H1 (cell line): ENCODE results near the gene AOPEP. TPM values are rescaled to one million over a fixed set of nuclear protein-coding genes. Genes with fewer than 3 reads are reported as not detected.

Experiments
- CTCF ChIA-PET: fragments of 300-600 bp; sonication (Branson Sonifier 250); formaldehyde crosslinking; loops from one replicate; lab custom pipeline; 2021; ENCODE audit not compliant: partially characterized antibody; lab: Charles Lee
- POLR2A ChIA-PET: fragments of 300-600 bp; sonication (Branson Sonifier 250); formaldehyde crosslinking; loops from one replicate; lab custom pipeline; 2021; ENCODE audit warnings: inconsistent platforms; ENCODE audit not compliant: partially characterized antibody; lab: Charles Lee
- DNase-seq, 2 experiments: peaks; one replicate each; pipeline versions ENCODE4 v3.0.0 to v3.0.0-alpha.2; 2010 to 2022; ENCODE audit warnings: low spot score in 2 of 2, low read depth in 1 of 2, mixed read lengths in 1 of 2
- FAIRE-seq: peaks from 2 replicates; lab custom pipeline; 2011; peaks lifted over from hg19 to GRCh38; lab: Jason Lieb, UNC
- H2AFZ ChIP-seq: 2 replicates; pipeline ENCODE4 v1.8.1; 2012; ENCODE audit warnings: low read length, inconsistent platforms
- H2AK5ac ChIP-seq: 2 replicates; pipeline ENCODE4 v1.6.1; 2013; ENCODE audit warnings: low read depth, low read length
- H2BK120ac ChIP-seq: replicated peaks from 2 replicates; pipeline ENCODE3; 2013; ENCODE audit warnings: low read depth, low read length, inconsistent platforms
- H2BK12ac ChIP-seq: 2 replicates; pipeline ENCODE4 v1.6.1; 2013; ENCODE audit warnings: low read depth, low read length
- H2BK15ac ChIP-seq: 2 replicates; pipeline ENCODE4 v1.6.1; 2013; ENCODE audit warnings: low read length
- H2BK20ac ChIP-seq: 2 replicates; pipeline ENCODE4 v1.6.1; 2013; ENCODE audit warnings: low read length
- H2BK5ac ChIP-seq: 2 replicates; pipeline ENCODE4 v1.6.1; 2013; ENCODE audit warnings: low read depth, low read length
- H3K14ac ChIP-seq: 2 replicates; pipeline ENCODE4 v1.6.1; 2013; ENCODE audit warnings: inconsistent platforms; ENCODE audit not compliant: insufficient read length
- H3K18ac ChIP-seq: 2 replicates; pipeline ENCODE4 v1.6.1; 2013; ENCODE audit warnings: low read length; ENCODE audit errors: extremely low read depth
- H3K23ac ChIP-seq: 2 replicates; pipeline ENCODE4 v1.6.1; 2013; ENCODE audit warnings: inconsistent platforms; ENCODE audit not compliant: insufficient read length
- H3K23me2 ChIP-seq: 2 replicates; pipeline ENCODE4 v1.6.1; 2013; ENCODE audit warnings: low read depth, low read length
- H3K27ac ChIP-seq: 2 replicates; pipeline ENCODE4 v1.6.1; 2011; ENCODE audit warnings: low read depth, low read length, inconsistent platforms
- H3K27me3 ChIP-seq, 4 experiments: replicated peaks in 1 of 4; 1 replicate in 1 of 4; 2 replicates in 3 of 4; pipeline versions ENCODE4 v1.6.1 to v1.8.1; 2011 to 2013; ENCODE audit warnings: low read length in 3 of 4, mild to moderate bottlenecking in 3 of 4, inconsistent platforms in 2 of 4, mixed read lengths in 2 of 4, moderate library complexity in 1 of 4; ENCODE audit not compliant: control insufficient read depth in 3 of 4, insufficient read depth in 3 of 4; ENCODE audit errors: extremely low read depth in 1 of 4
- H3K36me3 ChIP-seq, 4 experiments: 2 replicates each; pipeline versions ENCODE4 v1.6.1 to v1.8.1; 2011 to 2013; ENCODE audit warnings: mild to moderate bottlenecking in 4 of 4, low read length in 3 of 4, moderate library complexity in 2 of 4, control low read depth in 1 of 4, inconsistent platforms in 1 of 4; ENCODE audit not compliant: insufficient read depth in 4 of 4, control insufficient read depth in 2 of 4
- H3K4ac ChIP-seq: replicated peaks from 2 replicates; pipeline ENCODE3; 2013; ENCODE audit warnings: low read length, low read depth, mixed read lengths, inconsistent platforms; ENCODE audit not compliant: insufficient read length
- H3K4me1 ChIP-seq, 4 experiments: replicated peaks in 1 of 4; 1 replicate in 1 of 4; 2 replicates in 3 of 4; pipeline versions ENCODE4 v1.6.1 to v1.8.1; 2011 to 2013; ENCODE audit warnings: low read length in 3 of 4, inconsistent platforms in 2 of 4, mixed read lengths in 1 of 4; ENCODE audit not compliant: insufficient read depth in 4 of 4, control insufficient read depth in 3 of 4
- H3K4me2 ChIP-seq, 2 experiments: 2 replicates each; pipeline versions ENCODE4 v1.6.1 to v1.8.1; 2011 to 2013; ENCODE audit warnings: low read depth in 2 of 2, low read length in 2 of 2, control low read depth in 1 of 2, inconsistent platforms in 1 of 2, mild to moderate bottlenecking in 1 of 2; ENCODE audit not compliant: insufficient read depth in 1 of 2
- H3K4me3 ChIP-seq, 4 experiments: fragments of 200-600, 300-600 bp in 1 of 4; sonication (generic), shearing (Covaris generic), sonication (Bioruptor Twin) in 1 of 4; 2 replicates each; pipeline versions ENCODE4 v1.5.1 to v1.8.1; 2011 to 2016; ENCODE audit warnings: low read length in 4 of 4, low read depth in 3 of 4, control low read depth in 2 of 4, inconsistent platforms in 2 of 4, mild to moderate bottlenecking in 2 of 4, mixed read lengths in 1 of 4, moderate library complexity in 1 of 4; ENCODE audit not compliant: insufficient read depth in 2 of 4; ENCODE audit errors: extremely low read depth in 1 of 4
- H3K56ac ChIP-seq: replicated peaks from 2 replicates; pipeline ENCODE3; 2013; ENCODE audit warnings: low read depth, mild to moderate bottlenecking, mixed read lengths, low read length, inconsistent platforms; ENCODE audit not compliant: insufficient read length
- H3K79me1 ChIP-seq: 2 replicates; pipeline ENCODE4 v1.6.1; 2013; ENCODE audit warnings: low read depth, low read length, control low read depth
- H3K79me2 ChIP-seq, 2 experiments: 2 replicates each; pipeline versions ENCODE4 v1.6.1 to v1.8.1; 2012 to 2013; ENCODE audit warnings: low read length in 2 of 2, mild to moderate bottlenecking in 2 of 2, inconsistent platforms in 1 of 2; ENCODE audit not compliant: insufficient read depth in 2 of 2, control insufficient read depth in 1 of 2
- H3K9ac ChIP-seq, 4 experiments: replicated peaks in 1 of 4; 1 replicate in 1 of 4; 2 replicates in 3 of 4; pipeline versions ENCODE4 v1.6.1 to v1.8.1; 2011 to 2013; ENCODE audit warnings: low read depth in 3 of 4, low read length in 3 of 4, control low read depth in 2 of 4, mild to moderate bottlenecking in 2 of 4, moderate library complexity in 2 of 4, inconsistent platforms in 1 of 4; ENCODE audit errors: extremely low read depth in 1 of 4
- H3K9me3 ChIP-seq, 2 experiments: 2 replicates each; pipeline versions ENCODE4 v1.6.1 to v1.8.1; 2012 to 2013; ENCODE audit warnings: mild to moderate bottlenecking in 2 of 2, moderate library complexity in 2 of 2, control low read depth in 1 of 2, inconsistent platforms in 1 of 2, low read depth in 1 of 2, low read length in 1 of 2, mixed read lengths in 1 of 2; ENCODE audit not compliant: insufficient read depth in 2 of 2
- H4K20me1 ChIP-seq, 2 experiments: replicated peaks in 1 of 2; 2 replicates each; pipeline versions ENCODE3 to v1.8.1; 2011 to 2013; ENCODE audit warnings: inconsistent platforms in 2 of 2, low read length in 2 of 2, mild to moderate bottlenecking in 1 of 2; ENCODE audit not compliant: insufficient read depth in 2 of 2, control insufficient read depth in 1 of 2
- H4K5ac ChIP-seq: 2 replicates; pipeline ENCODE4 v1.6.1; 2013; ENCODE audit warnings: low read length, low read depth, mixed read lengths, inconsistent platforms; ENCODE audit not compliant: insufficient read length
- H4K8ac ChIP-seq: 2 replicates; pipeline ENCODE4 v1.8.0; 2013; ENCODE audit warnings: mild to moderate bottlenecking, moderate library complexity, low read length, inconsistent platforms; ENCODE audit not compliant: insufficient read depth; ENCODE audit errors: extremely low read depth
- H4K91ac ChIP-seq: replicated peaks from 2 replicates; pipeline ENCODE3; 2013; ENCODE audit warnings: low read length, mixed read lengths, inconsistent platforms; ENCODE audit not compliant: insufficient read length
- CEBPB ChIP-seq: IDR thresholded peaks from 2 replicates; pipeline ENCODE4 v1.6.1; 2012; ENCODE audit warnings: low read depth, low read length
- CHD2 ChIP-seq: IDR thresholded peaks from 2 replicates; pipeline ENCODE4 v1.6.1; 2012; ENCODE audit warnings: low read length, improper control_type of control experiment
- CTBP2 ChIP-seq: IDR thresholded peaks from 2 replicates; pipeline ENCODE4 v1.7.0; 2011; ENCODE audit warnings: borderline replicate concordance, mild to moderate bottlenecking, moderate library complexity, mixed read lengths, low read length; ENCODE audit not compliant: insufficient read depth, insufficient read length
- RBBP5 ChIP-seq: IDR thresholded peaks from 2 replicates; pipeline ENCODE4 v1.7.1; 2012; ENCODE audit warnings: low read depth, mild to moderate bottlenecking, inconsistent platforms, low read length, moderate library complexity, borderline replicate concordance
- SRF ChIP-seq: IDR thresholded peaks from 2 replicates; pipeline ENCODE4 v1.6.1; 2011; ENCODE audit warnings: mild to moderate bottlenecking, low read depth, low read length, moderate library complexity
- SUZ12 ChIP-seq: fragments of 200-600 bp; sonication (generic); IDR thresholded peaks from 2 replicates; pipeline ENCODE4 v1.6.1; 2012; ENCODE audit warnings: mild to moderate bottlenecking, inconsistent platforms, low read length, moderate library complexity, mixed read lengths
- WGBS, 2 experiments: shearing (Covaris generic) in 1 of 2; methylation state at CpG; one replicate each; pipeline versions ENCODE4 v1.1.6 to v1.1.7; 2013 to 2015; ENCODE audit warnings: low lambda C conversion rate in 2 of 2, mixed read lengths in 2 of 2, inconsistent platforms in 1 of 2, low coverage in 1 of 2, missing lambda C conversion rate in 1 of 2; ENCODE audit not compliant: insufficient replicate concordance in 2 of 2, insufficient coverage in 1 of 2, insufficient read length in 1 of 2; ENCODE audit errors: extremely low coverage in 1 of 2, missing lambda C conversion rate in 1 of 2; 5-methylcytosine and 5-hydroxymethylcytosine counted together
- polyA plus RNA-seq, 7 experiments: library from polyadenylated mRNA; depleted of rRNA in 3 of 7; stranded (reverse) in 5 of 7; unstranded in 2 of 7; fragments of >200 nt in 5 of 7; fragments of 200-250 nt in 2 of 7; gene quantifications; 1 replicate in 5 of 7; 2 replicates in 1 of 7; 4 replicates in 1 of 7; pipeline versions ENCODE4 v1.2.1 to v1.2.3, GENCODE V29; 2011 to 2013; ENCODE audit warnings: missing spikeins in 2 of 7, mixed read lengths in 2 of 7
- total RNA-seq: library from RNA; stranded (reverse); fragmentation: NEBNext Ultra II Directional; extraction: Animal tissue kit (Norgen Biotek cat#: 25700); gene quantifications from 2 replicates; pipeline ENCODE4 v1.2.1, GENCODE V29; 2021

The AOPEP gene
- total and polyA plus RNA-seq, 2 of the 8 experiments (the other 6 are each of a cell fraction or from before 2014, with no cell fraction given), result 6.1 to 14.3 TPM

DNA sequence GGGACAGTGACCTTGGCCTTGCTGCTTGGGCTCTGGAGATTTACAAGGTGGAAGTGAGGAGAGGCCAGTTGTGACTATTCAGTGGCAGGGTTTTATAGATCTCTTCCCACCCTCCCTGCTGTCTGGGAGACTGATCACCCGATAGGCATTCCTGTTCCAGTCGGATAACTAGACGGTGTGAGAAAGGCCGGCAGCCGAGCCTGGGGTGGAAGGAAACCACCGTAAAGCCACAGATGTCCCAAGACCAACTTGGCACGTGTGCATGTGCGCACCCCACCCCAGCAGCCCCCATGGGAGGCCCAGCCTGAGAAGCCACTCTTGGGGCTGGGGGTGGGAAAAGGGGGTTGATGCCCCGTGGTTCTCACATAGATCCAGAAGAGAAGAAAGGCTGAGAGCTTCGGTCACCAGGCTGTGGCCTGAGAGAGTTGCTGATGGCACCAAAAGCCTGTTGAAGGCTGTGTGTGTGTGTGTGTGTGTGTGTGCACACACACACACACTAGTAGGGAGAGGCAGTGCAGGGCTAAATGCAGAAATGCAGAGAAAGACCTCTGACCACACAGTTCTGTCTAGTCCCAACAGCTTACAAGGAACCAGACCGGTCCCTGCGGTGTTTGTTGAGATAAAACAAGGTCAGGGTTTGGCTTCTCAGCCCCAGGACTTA, 365.2 kb downstream of the AOPEP start:
- H2AFZ ChIP-seq, result no peak overlapping the region
- H3K56ac ChIP-seq, result no peak overlapping the region
- H3K14ac ChIP-seq, result no peak overlapping the region
- H2BK15ac ChIP-seq, result no peak overlapping the region
- H2BK5ac ChIP-seq, result no peak overlapping the region
- no peaks in the 10 kb centered on the region for H3K9me3 ChIP-seq
- H4K8ac ChIP-seq, result no peak overlapping the region; the same call in 1 of the 2 replicates
- no peak overlapping the region for H4K5ac ChIP-seq
- H4K20me1 ChIP-seq, result peaks cover 1 to 2% of the 10 kb centered on the region in 2 experiments
- H2BK12ac ChIP-seq, result no peak overlapping the region
- no peak overlapping the region for H3K23ac ChIP-seq
- H3K23me2 ChIP-seq, result no peaks in the 10 kb centered on the region
- H3K79me1 ChIP-seq, result no peaks in the 10 kb centered on the region
- H3K79me2 ChIP-seq, result no peaks in the 10 kb centered on the region
- H3K27me3 ChIP-seq, result no peaks in the 10 kb centered on the region
- no peak overlapping the region for H2AK5ac ChIP-seq
- no peak overlapping the region for H3K4ac ChIP-seq
- H3K4me2 ChIP-seq, result no peak overlapping the region; a peak in 1 of 4 replicates
- ChIA-PET POLR2A (interaction anchor here (1.0 kb wide), 1 partner anchor 172 kb away, joined by 5 read pairs; no protein-coding TSS in a partner anchor), CTCF (interaction anchor here (0.6 to 13.8 kb wide), 10 partner anchors 11 to 411 kb away, joined by 3 to 209 read pairs (median 4); no protein-coding TSS in a partner anchor)
- H3K27ac ChIP-seq, result no peak overlapping the region
- no peak overlapping the region for H2BK20ac ChIP-seq
- H3K18ac ChIP-seq, result no peak overlapping the region
- 90% methylated on average over 12 of the region's 12 CpGs; no CpG with 5 or more reads in 1 of the 2 experiments for WGBS, 2 experiments
- H2BK120ac ChIP-seq, result no peak overlapping the region
- no peak for TF ChIP-seq CHD2
- no peak for TF ChIP-seq SRF
- TF ChIP-seq CTBP2, result no peak
- no peak for TF ChIP-seq SUZ12
- TF ChIP-seq CEBPB, result no peak
- TF ChIP-seq RBBP5, result no peak
- no peak for FAIRE-seq
- DNase-seq, result no peak
- no peak overlapping the region for H3K4me3 ChIP-seq
- H3K4me1 ChIP-seq, result peaks cover 0 to 12% (median 7%) of the 10 kb centered on the region in 4 experiments
- no peak overlapping the region for H3K9ac ChIP-seq
- H4K91ac ChIP-seq, result no peak overlapping the region
- no peaks in the 10 kb centered on the region for H3K36me3 ChIP-seq
